Fibroblast of pulmonary artery (primary cell): ENCODE measurements around the gene CABP2.
"Not testable (repeated sequence)": the region's sequence is repeated elsewhere in the genome, so short reads cannot be mapped to it uniquely, and the experiment has no call there.

Experiments
- DNase-seq: peaks from one replicate; pipeline ENCODE4 v3.0.0-alpha.2; 2010; ENCODE audit warnings: low read depth
- H3K4me3 ChIP-seq: replicated peaks from 2 replicates; pipeline ENCODE4 v1.5.1; 2011; ENCODE audit warnings: low read depth, mild to moderate bottlenecking, control low read depth, low read length, moderate library complexity
- CTCF ChIP-seq: IDR thresholded peaks from 2 replicates; pipeline ENCODE4 v1.5.1; 2011; ENCODE audit warnings: mild to moderate bottlenecking, control low read depth, low read length, inconsistent platforms; ENCODE audit errors: missing control alignments

CABP2 gene

DNA sequence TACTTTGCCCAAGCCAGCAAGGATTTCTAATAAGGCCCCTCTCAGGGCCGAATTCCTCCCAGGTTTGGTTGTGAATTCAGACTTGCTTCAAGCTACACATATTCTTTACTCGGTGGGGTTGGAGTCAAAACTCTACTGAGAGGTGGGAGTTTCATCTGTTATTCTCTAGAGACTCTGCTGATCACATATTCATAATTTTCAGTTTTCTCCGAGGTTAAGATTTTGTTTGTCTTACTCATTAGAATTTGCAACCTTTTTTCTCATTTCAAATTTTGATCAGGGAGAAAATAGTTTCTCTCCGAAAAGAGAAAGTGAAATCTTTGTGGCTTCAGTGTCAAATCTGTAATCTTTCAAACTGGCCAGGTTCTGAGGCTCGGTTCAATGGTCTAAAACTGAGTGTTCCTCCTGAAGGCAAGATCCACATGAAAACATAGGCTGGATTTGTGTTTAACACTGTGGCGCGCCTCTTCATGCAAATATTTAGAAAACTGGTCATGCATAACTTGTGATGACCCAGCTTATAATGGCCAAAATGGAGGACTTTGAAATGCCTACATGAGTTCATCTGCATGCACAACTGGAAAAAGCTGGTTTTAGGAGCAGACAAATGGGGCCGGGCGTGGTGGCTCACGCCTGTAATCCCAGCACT lies 38.8 kb upstream of the CABP2 start:
- no peak overlapping the region for H3K4me3 ChIP-seq
- TF ChIP-seq CTCF = no peak
- DNase-seq = no peak

DNA sequence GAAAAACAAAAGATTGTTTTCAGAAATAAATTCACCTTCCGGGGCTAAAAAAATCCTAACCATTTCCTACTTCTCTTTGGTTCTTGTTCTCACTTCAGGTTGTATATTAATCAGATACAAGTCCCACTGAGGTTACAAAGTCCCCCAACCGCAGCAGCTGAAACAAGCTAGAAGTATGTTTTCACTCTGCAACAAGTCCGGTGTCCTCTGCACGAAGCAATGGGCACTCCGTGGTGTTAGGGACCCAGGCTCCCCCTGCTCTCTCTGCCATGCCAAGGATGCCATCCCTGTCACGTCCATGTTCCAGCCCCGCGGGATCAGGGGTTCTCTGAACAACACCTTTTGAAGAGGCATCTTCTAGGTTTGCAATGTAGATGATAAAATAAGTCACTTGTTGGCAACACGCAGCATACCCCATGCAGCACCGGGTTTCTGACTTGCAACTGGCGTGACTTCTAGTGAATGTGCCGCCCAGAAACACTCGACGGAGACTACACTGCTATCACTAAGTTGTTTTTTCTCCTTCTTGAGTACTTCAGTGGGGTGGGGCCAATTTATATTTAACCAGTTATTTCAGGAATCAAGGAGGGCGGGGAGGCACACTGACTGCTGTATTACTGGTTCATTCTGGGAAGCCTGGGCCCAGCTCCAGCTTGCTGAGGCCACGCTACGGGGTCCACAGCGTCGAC lies 35.0 kb upstream of the CABP2 start:
- peak; percentile 34 for DNase-seq
- no peak for TF ChIP-seq CTCF
- H3K4me3 ChIP-seq = no peak overlapping the region

GRCh38 chr11:67556244-67556643 lies 33.0 kb upstream of the CABP2 start:
- TF ChIP-seq CTCF = no peak
- no peak overlapping the region for H3K4me3 ChIP-seq
- DNase-seq = no peak

GRCh38 chr11:67551697-67552096 lies 28.5 kb upstream of the CABP2 start:
- not testable (repeated sequence) for DNase-seq, H3K4me3 ChIP-seq

DNA sequence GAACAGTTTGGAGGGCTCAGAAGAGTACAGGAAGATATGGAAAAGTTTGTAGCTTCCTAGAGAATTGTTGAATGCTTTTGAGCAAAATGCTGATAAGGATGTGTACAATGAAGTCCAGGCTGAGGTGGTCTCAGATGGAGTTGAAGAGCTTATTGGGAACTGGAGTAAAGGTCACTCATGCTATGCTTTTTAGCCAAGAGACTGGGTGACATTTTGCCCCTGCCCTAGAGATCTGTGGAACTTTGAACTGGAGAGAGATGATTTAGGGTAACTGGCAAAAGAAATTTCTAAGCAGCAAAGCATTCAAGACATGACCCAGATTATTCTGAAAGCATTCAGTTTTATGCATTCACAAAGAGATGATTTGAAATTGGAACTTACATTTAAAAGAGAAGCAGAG lies 27.9 kb upstream of the CABP2 start:
- DNase-seq = no peak
- no peak overlapping the region for H3K4me3 ChIP-seq
- no peak for TF ChIP-seq CTCF

DNA sequence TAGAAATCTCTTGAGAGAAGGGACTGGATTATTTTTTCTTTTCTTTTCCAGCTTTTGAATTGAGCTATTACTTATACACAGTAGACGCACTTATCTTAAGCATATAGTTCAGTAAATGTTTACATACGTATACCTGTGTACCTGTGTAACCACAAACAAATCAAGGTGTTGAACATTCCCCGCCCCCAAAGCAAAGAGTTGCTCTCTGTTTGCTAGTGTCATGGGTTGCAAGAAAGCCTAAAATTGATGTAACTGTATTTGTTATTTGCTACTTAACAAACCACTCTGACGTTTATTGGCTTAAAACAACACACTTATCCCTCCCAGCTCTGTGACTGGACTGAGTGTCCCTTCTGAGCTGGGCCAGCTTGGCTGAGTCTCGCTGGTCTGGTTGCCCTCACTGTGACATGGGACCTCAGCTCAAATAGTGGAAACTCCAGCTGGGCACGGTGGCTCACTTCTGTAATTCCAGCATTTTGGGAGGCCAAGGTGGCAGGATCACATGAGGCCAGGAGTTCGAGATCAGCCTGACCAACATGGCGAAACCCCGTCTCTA lies 25.4 kb upstream of the CABP2 start:
- TF ChIP-seq CTCF = no peak

GRCh38 chr11:67548112-67548511 lies 24.9 kb upstream of the CABP2 start:
- not testable (repeated sequence) for DNase-seq, H3K4me3 ChIP-seq

More for the DNA sequence above, 25.4 kb upstream of the CABP2 start:
- no peak overlapping the region for H3K4me3 ChIP-seq
- no peak for DNase-seq

- no peak for TF ChIP-seq CTCF
- no peak overlapping the region for H3K4me3 ChIP-seq
- DNase-seq = no peak
Measured at GRCh38 chr11:67545280-67545679, 22.0 kb upstream of the CABP2 start.
